ACHN (cell line): Measurements from ENCODE around the gene THSD4.
A peak's percentile ranks its signal among the peaks of the same experiment; 100 is the strongest.

Experiments
- DNase-seq: peaks from one replicate; pipeline ENCODE4 v3.0.0-alpha.2; 2015
- in situ Hi-C: cut with HindIII; loops from 2 replicates; pipeline ENCODE4 v1.10.0; 2017; ENCODE audit warnings: low sequenced_read_pairs, low pct_ligation_motif_present, low pct_unique_long_range_greater_than_20kb

Gene THSD4

DNA sequence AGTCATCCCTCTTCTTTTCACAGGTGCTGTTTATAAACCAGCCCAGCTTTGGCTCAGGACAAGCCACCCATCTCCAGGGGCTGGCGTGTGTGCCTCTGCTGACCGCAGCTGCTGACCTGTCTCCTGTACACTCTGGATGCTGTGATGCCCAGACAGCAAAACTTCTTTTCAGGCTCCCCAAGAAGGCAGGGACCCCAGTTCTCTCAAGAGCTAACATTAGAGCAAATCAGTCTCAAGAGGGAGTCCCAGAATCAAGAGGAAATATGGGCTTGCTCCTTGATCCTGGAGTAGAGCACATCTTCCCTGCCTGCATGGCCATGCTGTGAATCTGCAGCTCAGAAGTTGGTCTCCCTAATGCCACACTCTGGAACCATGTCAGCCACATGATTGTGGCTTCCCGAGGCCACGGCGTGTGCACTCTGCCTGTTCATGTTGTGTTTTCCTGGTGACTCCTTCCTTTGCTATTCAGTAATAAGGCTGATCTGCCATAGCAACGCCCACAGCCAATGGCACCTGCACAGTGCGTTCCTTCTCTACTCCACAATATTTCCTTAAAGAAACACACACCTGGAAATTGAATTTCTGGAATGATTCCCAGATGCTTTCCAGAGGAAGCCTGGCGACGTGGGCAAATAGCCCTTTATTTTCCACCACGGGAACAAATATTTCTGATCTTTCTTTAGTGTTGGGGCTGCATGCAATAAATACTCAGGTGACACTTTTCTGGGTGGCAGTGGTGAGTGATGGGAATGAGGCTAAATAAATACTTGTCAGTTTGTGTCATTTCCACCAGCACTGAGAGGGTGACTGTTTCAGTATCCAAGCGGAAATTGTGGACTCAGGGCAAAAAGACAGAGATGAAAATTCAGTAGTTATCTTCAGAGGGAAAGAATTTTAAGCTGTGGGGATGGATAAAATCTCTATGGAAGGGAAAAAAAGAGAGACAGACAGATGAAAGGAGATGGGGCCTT is 21.9 kb upstream of the THSD4 start:
- peak; percentile 80 for DNase-seq

DNA sequence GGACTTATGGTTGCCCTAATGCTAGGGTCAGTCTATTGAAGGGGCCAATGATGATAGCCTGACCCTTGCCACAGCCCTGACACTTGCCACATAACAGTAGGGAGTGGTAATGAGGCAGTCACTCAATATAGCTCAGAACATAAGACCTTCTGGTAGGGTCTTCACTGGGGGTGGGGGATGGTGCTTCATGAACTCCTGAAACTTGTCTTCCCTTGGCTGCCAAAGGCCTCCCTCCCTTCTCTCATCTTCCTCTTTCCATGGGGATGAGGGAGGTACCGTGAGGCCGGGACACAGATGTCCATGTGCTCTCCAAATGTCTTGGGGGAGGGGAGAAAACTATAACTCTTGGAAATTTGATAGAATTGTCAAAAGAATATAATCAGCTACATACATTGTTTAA is 21.1 kb upstream of the THSD4 start:
- in situ Hi-C loops = no loop called here
- no peak for DNase-seq

More for the DNA sequence above, 21.9 kb upstream of the THSD4 start:
- in situ Hi-C loops = no loop called here

DNA sequence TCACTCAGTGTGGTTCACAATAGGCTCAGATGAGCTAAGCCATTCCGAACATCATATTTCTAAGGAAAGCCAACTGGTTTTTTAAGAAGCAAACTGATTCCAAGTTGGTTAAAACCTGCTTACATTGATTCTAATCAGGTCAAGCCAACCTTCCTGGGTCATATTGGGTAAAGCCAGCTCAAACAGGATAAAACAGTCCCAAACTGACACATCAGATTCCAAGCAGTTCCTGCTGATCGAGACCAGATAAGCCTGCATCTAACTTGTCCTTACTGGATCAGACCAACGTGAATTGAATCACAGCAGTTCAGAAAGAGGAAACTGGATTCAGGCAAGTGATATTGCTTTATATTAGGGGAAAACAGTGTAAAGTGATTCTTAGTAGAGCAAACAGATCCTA is 18.6 kb upstream of the THSD4 start:
- in situ Hi-C loops = no loop called here
- DNase-seq = no peak

GRCh38 chr15:71097890-71098289 is 17.4 kb upstream of the THSD4 start:
- in situ Hi-C loops = no loop called here
- no peak for DNase-seq

- no peak for DNase-seq
- in situ Hi-C loops = no loop called here
These were observed 16.4 kb upstream of the THSD4 start for GRCh38 chr15:71098920-71099319.

DNA sequence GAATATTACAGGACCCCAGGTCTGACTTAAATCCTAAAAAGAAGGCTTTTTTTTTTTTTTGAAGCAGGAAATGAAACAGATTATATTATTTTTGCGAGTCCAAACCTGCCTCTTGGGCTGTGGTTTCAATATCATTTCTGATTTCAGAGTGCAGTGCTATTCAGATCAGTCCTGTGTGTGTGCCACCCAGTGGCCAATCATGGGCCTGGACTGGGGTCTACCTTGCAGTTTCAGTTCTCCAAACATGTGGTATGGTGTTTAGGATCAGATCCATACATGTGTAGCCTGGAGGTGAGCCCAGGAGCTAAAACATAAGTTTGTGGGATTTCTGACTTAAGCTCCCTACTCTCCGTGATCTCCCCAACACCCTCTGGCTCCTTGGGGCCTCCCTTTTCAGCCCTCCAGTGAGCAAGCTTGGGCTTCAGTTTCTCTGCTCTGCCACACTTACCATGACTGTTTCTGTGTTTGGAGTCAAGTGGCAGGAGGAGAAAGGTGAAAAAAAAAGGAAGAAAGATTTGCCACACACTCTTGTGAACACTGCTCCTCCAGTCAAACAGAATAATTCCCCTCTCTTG is 12.1 kb upstream of the THSD4 start:
- peak; percentile 51 for DNase-seq
- in situ Hi-C loops = no loop called here

GRCh38 chr15:71104636-71105035 is 10.6 kb upstream of the THSD4 start:
- in situ Hi-C loops = no loop called here
- no peak for DNase-seq

DNA sequence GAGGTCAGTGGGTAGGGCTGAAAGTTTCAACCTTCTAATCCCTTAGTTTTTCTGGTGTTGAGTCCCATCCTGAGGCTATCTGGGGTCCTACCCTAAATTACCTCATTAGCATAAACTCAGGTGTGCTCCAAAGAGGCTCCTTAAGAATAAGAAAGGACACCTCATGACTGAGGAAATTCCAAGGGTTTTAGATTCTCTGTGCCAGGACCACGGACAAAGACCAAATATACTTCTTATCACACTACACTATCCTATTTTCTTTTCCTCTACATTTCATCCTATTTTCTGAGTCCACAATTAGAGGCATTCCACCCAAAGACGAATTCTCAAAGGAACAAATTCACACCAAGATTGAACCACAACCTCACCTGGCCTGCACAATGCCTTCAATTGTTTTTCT is 9.8 kb upstream of the THSD4 start:
- DNase-seq = no peak
- in situ Hi-C loops = no loop called here

DNA sequence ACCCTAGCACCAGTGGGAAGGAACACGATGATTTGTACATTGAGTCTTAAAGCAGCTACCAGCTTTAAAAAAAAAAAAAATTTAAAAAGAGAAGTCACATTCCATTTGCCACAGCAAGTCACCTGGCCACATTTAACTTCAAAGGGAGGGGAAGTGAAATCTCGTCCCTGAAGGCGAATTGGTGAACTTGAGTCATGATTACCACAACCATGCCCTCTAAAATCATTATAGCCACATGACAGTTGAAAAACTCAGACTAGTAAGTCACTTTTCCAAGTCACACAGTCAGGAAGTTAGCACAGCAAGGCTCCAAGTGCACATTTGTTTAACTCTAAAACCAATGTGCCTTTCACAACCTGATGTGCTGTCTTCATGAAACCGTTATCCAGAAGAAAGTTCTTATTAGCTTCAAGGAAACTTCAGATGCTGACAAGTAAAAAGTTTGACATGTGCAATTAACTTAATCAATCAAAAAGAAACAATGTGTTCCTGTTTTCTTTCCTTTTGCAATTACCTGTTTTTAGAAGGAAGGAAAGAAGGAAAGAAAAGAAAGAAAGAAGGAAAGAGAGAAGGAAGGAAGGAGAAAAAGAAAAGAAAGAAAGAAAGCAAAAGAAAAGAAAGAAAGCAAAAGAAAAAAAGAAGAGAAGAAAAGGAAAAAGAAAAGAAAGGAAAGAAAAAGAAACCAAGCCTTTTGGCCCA is 8.3 kb upstream of the THSD4 start:
- in situ Hi-C loops = no loop called here
- DNase-seq = no peak

GRCh38 chr15:71107501-71107815 is 7.8 kb upstream of the THSD4 start:
- no peak for DNase-seq
- in situ Hi-C loops = no loop called here

GRCh38 chr15:71109130-71109529 is 6.1 kb upstream of the THSD4 start:
- in situ Hi-C loops = no loop called here
- no peak for DNase-seq

GRCh38 chr15:71109905-71110304 is 5.4 kb upstream of the THSD4 start:
- in situ Hi-C loops = no loop called here
- DNase-seq = no peak

- in situ Hi-C loops = no loop called here
- DNase-seq = no peak
These were observed 4.7 kb upstream of the THSD4 start for GRCh38 chr15:71110405-71111180.

GRCh38 chr15:71111181-71111565 is 4.1 kb upstream of the THSD4 start:
- DNase-seq = no peak

DNA sequence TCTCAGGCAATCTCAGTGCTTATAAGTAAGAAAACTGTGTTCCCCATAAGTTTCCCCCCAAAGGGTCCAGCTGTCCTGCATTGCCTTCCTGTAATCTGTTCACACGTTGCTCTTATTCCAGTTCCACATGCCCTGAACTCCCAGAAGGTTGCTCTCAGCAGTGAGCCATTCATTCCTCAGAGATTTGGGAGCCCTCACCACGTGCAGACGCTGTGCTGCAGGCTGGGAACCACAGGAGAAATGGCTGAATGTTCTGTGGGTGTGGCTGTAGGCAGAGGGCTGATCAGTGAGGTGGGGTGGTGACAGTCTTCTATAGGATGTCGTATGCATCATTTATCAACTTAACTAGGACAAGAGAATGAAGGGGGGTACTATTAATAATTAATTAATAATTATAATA is 3.3 kb upstream of the THSD4 start:
- no peak for DNase-seq
- in situ Hi-C loops = no loop called here

More at GRCh38 chr15:71111181-71111565, 4.1 kb upstream of the THSD4 start:
- in situ Hi-C loops = no loop called here

GRCh38 chr15:71112429-71112828 is 2.8 kb upstream of the THSD4 start:
- no peak for DNase-seq
- in situ Hi-C loops = no loop called here

GRCh38 chr15:71114066-71114680 is 1.1 kb upstream of the THSD4 start:
- in situ Hi-C loops = no loop called here
- DNase-seq = no peak

GRCh38 chr15:71115567-71116351 is 488 bp downstream of the THSD4 start:
- in situ Hi-C loops = no loop called here
- peak; percentile 53 for DNase-seq
